Adipose tissue (tissue), 3 donors: ENCODE data around the gene SBF2. TPM values are rescaled to one million over a fixed set of nuclear protein-coding genes. Genes with fewer than 3 reads are reported as not detected.

Source experiments
- polyA plus RNA-seq, 3 donors: library from polyadenylated mRNA; stranded (reverse); fragments of 200-250 nt; gene quantifications; one replicate each; pipeline ENCODE4 v1.2.3, GENCODE V29; 2013
- donor health status: healthy with polysubstance abuse.
- donor health status: Bipolar disorder and iron deficiency.
- donor health status: healthy.

SBF2 gene
- polyA plus RNA-seq, 3 donors = 6.0 to 25.9 (median 23.0) TPM

Other genes starting within 250 kb of the SBF2 start
- gene ADM, start 10.9 kb upstream of the SBF2 start, polyA plus RNA-seq = 100 to 1,000 TPM in 1 of 3 donors, 10 to 100 TPM in 2; 18.8 to 477 (median 29.2) TPM
- gene AMPD3, start 161.0 kb upstream of the SBF2 start, polyA plus RNA-seq = 1 to 10 TPM; 1.6 to 5.2 (median 3.0) TPM
- 10 to 100 TPM in 2 of 3 donors, 1 to 10 TPM in 1; 6.9 to 19.7 (median 13.9) TPM for gene RNF141, start 247.0 kb upstream of the SBF2 start, polyA plus RNA-seq